MM.1S (cell line): Measurements from ENCODE around the gene VSX1.

Source experiments
- CTCF ChIP-seq: fragments of 300-600 bp; sonication (generic); IDR thresholded peaks from 2 replicates; pipeline ENCODE4 v1.5.1; 2016; ENCODE audit warnings: antibody characterized with exemption, low read length, mixed read lengths
- EZH2 ChIP-seq: fragments of 300-600 bp; sonication (generic); optimal IDR thresholded peaks from 2 replicates; pipeline ENCODE3; 2017; ENCODE audit warnings: low read depth, mild to moderate bottlenecking, antibody characterized with exemption, low read length, mixed read lengths
- EZH2phosphoT487 ChIP-seq: fragments of 300-600 bp; sonication (generic); IDR thresholded peaks from 2 replicates; pipeline ENCODE4 v1.6.1; 2018; ENCODE audit warnings: antibody characterized with exemption, low read length

- TF ChIP-seq CTCF (no peak), EZH2phosphoT487 (no peak), EZH2 (no peak)
Observed at GRCh38 chr20:25063546-25063945, 18.4 kb downstream of the VSX1 start.
